HepG2 (cell line): Measurements from ENCODE around the gene KRTAP20-1. TPM values are rescaled to one million over a fixed set of nuclear protein-coding genes. Genes with fewer than 3 reads are reported as not detected.

Source experiments
- ATAC-seq: fragments of 200-7000 bp; cut with Tn5 transposase; 3 replicates; pipeline ENCODE4 v1.9.1; 2020; ENCODE audit warnings: mild to moderate bottlenecking, moderate library complexity
- Bru-seq: library from RNA; stranded (reverse); fragments of 400-500 nt; gene quantifications from one replicate; lab custom pipeline; 2021; lab: Mats Ljungman, UMichigan
- BruChase-seq, 2 experiments: library from RNA; stranded (reverse); fragments of 400-500 nt; gene quantifications; one replicate each; lab custom pipeline; 2021; lab: Mats Ljungman, UMichigan
- BruUV-seq: library from RNA; stranded (reverse); fragments of 400-500 nt; replicated peaks from 2 replicates; lab custom pipeline; 2021; lab: Mats Ljungman, UMichigan
- CTCF ChIA-PET: fragments of 300-600 bp; formaldehyde crosslinking; extraction: SDS; loops from one replicate; lab custom pipeline; 2021; ENCODE audit warnings: low total read pairs, inconsistent platforms, low intra/inter-chr PET ratio; lab: Yijun Ruan, JAX
- POLR2A ChIA-PET: fragments of 350-600 bp; sonication (Branson Sonifier 250); formaldehyde crosslinking; loops from one replicate; lab custom pipeline; 2020; ENCODE audit warnings: antibody characterized with exemption, inconsistent platforms; lab: Yijun Ruan, JAX
- DNase-seq: peaks from one replicate; pipeline ENCODE4 v3.0.0-alpha.2; 2015; ENCODE audit warnings: low spot score
- FAIRE-seq: peaks from 3 replicates; lab custom pipeline; 2011; peaks lifted over from hg19 to GRCh38; lab: Jason Lieb, UNC
- H2AFZ ChIP-seq: one replicate; pipeline ENCODE4 v1.6.1; 2011; ENCODE audit warnings: low read length, inconsistent platforms
- H3K27ac ChIP-seq: fragments of 300-600 bp; 3 replicates; pipeline ENCODE4 v1.8.0; 2011; ENCODE audit warnings: mixed run types, mild to moderate bottlenecking, mixed read lengths, low read length, inconsistent platforms; ENCODE audit not compliant: insufficient read depth; ENCODE audit errors: extremely low read length
- H3K27me3 ChIP-seq, 2 experiments: fragments of 200-600 bp in 1 of 2; 2 replicates in 1 of 2; 3 replicates in 1 of 2; pipeline versions ENCODE4 v1.6.0 to v1.8.0; 2011; ENCODE audit warnings: low read length in 2 of 2, mild to moderate bottlenecking in 2 of 2, moderate library complexity in 2 of 2, inconsistent platforms in 1 of 2; ENCODE audit not compliant: insufficient read depth in 2 of 2, control insufficient read depth in 1 of 2
- H3K36me3 ChIP-seq, 2 experiments: fragments of 200-600 bp in 1 of 2; replicated peaks in 1 of 2; 2 replicates in 1 of 2; 3 replicates in 1 of 2; pipeline versions ENCODE4 v1.5.1 to v1.8.0; 2011; ENCODE audit warnings: low read length in 2 of 2, inconsistent platforms in 1 of 2; ENCODE audit not compliant: insufficient read depth in 2 of 2, control insufficient read depth in 1 of 2
- H3K4me1 ChIP-seq: 2 replicates; pipeline ENCODE4 v1.5.1; 2012; ENCODE audit warnings: low read length, inconsistent platforms; ENCODE audit not compliant: insufficient read depth
- H3K4me2 ChIP-seq: 2 replicates; pipeline ENCODE4 v1.6.0; 2011; ENCODE audit warnings: low read depth, low read length, inconsistent platforms
- H3K4me3 ChIP-seq, 3 experiments: fragments of 200-600 bp in 1 of 3; sonication (generic), shearing (Covaris generic) in 1 of 3; replicated peaks in 1 of 3; 2 replicates each; pipeline ENCODE4 v1.5.1; 2011 to 2016; ENCODE audit warnings: low read length in 3 of 3, inconsistent platforms in 2 of 3, low read depth in 2 of 3, mild to moderate bottlenecking in 2 of 3, control low read depth in 1 of 3, mixed read lengths in 1 of 3; ENCODE audit not compliant: insufficient read depth in 1 of 3
- H3K79me2 ChIP-seq: one replicate; pipeline ENCODE4 v1.6.1; 2011; ENCODE audit warnings: low read length, inconsistent platforms; ENCODE audit not compliant: insufficient read depth
- H3K9ac ChIP-seq: 2 replicates; pipeline ENCODE4 v1.6.0; 2011; ENCODE audit warnings: mild to moderate bottlenecking, low read depth, low read length, inconsistent platforms; ENCODE audit not compliant: insufficient read depth
- H3K9me3 ChIP-seq: 2 replicates; pipeline ENCODE4 v1.5.1; 2012; ENCODE audit warnings: mild to moderate bottlenecking, low read length
- H4K20me1 ChIP-seq: 2 replicates; pipeline ENCODE4 v1.6.0; 2011; ENCODE audit warnings: inconsistent platforms, mild to moderate bottlenecking, low read length, moderate library complexity; ENCODE audit not compliant: insufficient read depth
- AHR ChIP-seq: IDR thresholded peaks from 2 replicates; pipeline ENCODE4 v1.6.1; 2018; ENCODE audit warnings: missing genetic modification reagents, missing compliant biosample characterization
- GFI1 ChIP-seq: sonication (generic); formaldehyde crosslinking; IDR thresholded peaks from 2 replicates; pipeline ENCODE4 v1.5.0; 2020; ENCODE audit warnings: missing genetic modification reagents, mild to moderate bottlenecking, borderline replicate concordance
- HOXA5 ChIP-seq: sonication (generic); formaldehyde crosslinking; IDR thresholded peaks from 2 replicates; pipeline ENCODE4 v1.4.0; 2020; ENCODE audit warnings: missing genetic modification reagents
- KDM1A ChIP-seq: IDR thresholded peaks from 2 replicates; pipeline ENCODE4 v1.6.1; 2016; ENCODE audit warnings: missing compliant biosample characterization
- ZNF142 ChIP-seq: sonication (generic); formaldehyde crosslinking; IDR thresholded peaks from 2 replicates; pipeline ENCODE4 v1.4.0; 2020; ENCODE audit warnings: missing genetic modification reagents
- ZNF414 ChIP-seq: sonication (generic); formaldehyde crosslinking; IDR thresholded peaks from 2 replicates; pipeline ENCODE4 v1.5.0; 2020; ENCODE audit warnings: missing genetic modification reagents
- ZNF543 ChIP-seq: sonication (generic); formaldehyde crosslinking; IDR thresholded peaks from 2 replicates; pipeline ENCODE4 v1.4.0; 2020; ENCODE audit warnings: mild to moderate bottlenecking, missing genetic modification reagents
- ZNF83 ChIP-seq: sonication (generic); formaldehyde crosslinking; IDR thresholded peaks from 2 replicates; pipeline ENCODE4 v1.4.0; 2020; ENCODE audit warnings: missing genetic modification reagents, mild to moderate bottlenecking, borderline replicate concordance
- WGBS: methylation state at CpG from one replicate; pipeline ENCODE4 v1.1.6; 2017; ENCODE audit warnings: low lambda C conversion rate; 5-methylcytosine and 5-hydroxymethylcytosine counted together
- in situ Hi-C: cut with HindIII; loops from 2 replicates; pipeline ENCODE4 v1.10.0; 2017; ENCODE audit warnings: low pct_unique_long_range_greater_than_20kb; ENCODE audit not compliant: extremely low pct_ligation_motif_present
- intact Hi-C: fragments of 100-400 bp; cut with micrococcal nuclease; formaldehyde crosslinking; loops from one replicate; pipeline ENCODE4 v1.10.0; 2022; ENCODE audit not compliant: unreplicated experiment
- long read RNA-seq, 2 experiments: library from RNA in 1 of 2; library from polyadenylated mRNA in 1 of 2; stranded (forward) in 1 of 2; unstranded in 1 of 2; transcript quantifications; one replicate each; pipeline ENCODE4 v2.0.0, GENCODE V29; 2019 to 2022
- polyA minus RNA-seq, 3 experiments: library from RNA; depleted of rRNA, polyadenylated mRNA; stranded (reverse); fragments of >200 nt; gene quantifications; 2 replicates each; pipeline ENCODE4 v1.2.3, GENCODE V29; 2011; ENCODE audit warnings: low replicate concordance in 1 of 3
- polyA plus RNA-seq, 8 experiments: library from polyadenylated mRNA; depleted of rRNA in 3 of 8; stranded (reverse) in 7 of 8; unstranded in 1 of 8; fragments of >200 nt; fragmentation: Illumina TruSeq in 4 of 8; extraction: Trizol in 4 of 8; gene quantifications; 2 replicates each; pipeline versions ENCODE4 v1.2.1 to v1.2.3, GENCODE V29; 2011 to 2016; ENCODE audit warnings: low read depth in 4 of 8, missing spikeins in 1 of 8, mixed read lengths in 1 of 8; ENCODE audit not compliant: insufficient read depth in 1 of 8
- total RNA-seq, 5 experiments: library from RNA; depleted of rRNA; stranded (reverse); fragments of >200 nt; fragmentation: Illumina TruSeq; extraction: Trizol; gene quantifications; 2 replicates each; pipeline ENCODE4 v1.2.3, GENCODE V29; 2016; ENCODE audit warnings: low read depth in 1 of 5

Gene KRTAP20-1, protein sequence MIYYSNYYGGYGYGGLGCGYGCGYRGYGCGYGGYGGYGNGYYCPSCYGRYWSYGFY
- not detected in 2 replicates for total RNA-seq (2016; rRNA removed; fragmentation: Illumina TruSeq; extraction: Trizol)
- not detected in 2 replicates for total RNA-seq (2016; cell fraction: cytosol; rRNA removed; fragmentation: Illumina TruSeq; extraction: Trizol; ENCODE audit: low read depth)
- not detected in 2 replicates for total RNA-seq (2016; cell fraction: insoluble cytoplasmic fraction; rRNA removed; fragmentation: Illumina TruSeq; extraction: Trizol)
- not detected in 2 replicates for total RNA-seq (2016; cell fraction: membrane; rRNA removed; fragmentation: Illumina TruSeq; extraction: Trizol)
- not detected in 2 replicates for total RNA-seq (2016; cell fraction: nucleus; rRNA removed; fragmentation: Illumina TruSeq; extraction: Trizol)
- polyA plus RNA-seq (2011; rRNA removed): not detected in 2 replicates
- polyA plus RNA-seq (2011; cell fraction: cytosol; rRNA removed): not detected in 2 replicates
- not detected in 2 replicates for polyA plus RNA-seq (2011; cell fraction: nucleus; rRNA removed)
- polyA plus RNA-seq (2012): not detected in 2 replicates
- polyA plus RNA-seq (2016; cell fraction: cytosol; fragmentation: Illumina TruSeq; extraction: Trizol; ENCODE audit: low read depth): not detected in 2 replicates
- not detected in 2 replicates for polyA plus RNA-seq (2016; cell fraction: insoluble cytoplasmic fraction; fragmentation: Illumina TruSeq; extraction: Trizol; ENCODE audit: low read depth)
- polyA plus RNA-seq (2016; cell fraction: membrane; fragmentation: Illumina TruSeq; extraction: Trizol; ENCODE audit: low read depth): not detected in 2 replicates
- polyA plus RNA-seq (2016; cell fraction: nucleus; fragmentation: Illumina TruSeq; extraction: Trizol; ENCODE audit: insufficient read depth, low read depth): not detected in 2 replicates
- polyA minus RNA-seq (2011; rRNA and poly(A)+ RNA removed; ENCODE audit: low replicate concordance): not detected in 2 replicates
- polyA minus RNA-seq (2011; cell fraction: cytosol; rRNA and poly(A)+ RNA removed): not detected in 2 replicates
- polyA minus RNA-seq (2011; cell fraction: nucleus; rRNA and poly(A)+ RNA removed): not detected in 2 replicates
- Bru-seq, nascent RNA: not detected
- BruChase-seq, experiment 1, labeled RNA remaining after a 6-hour chase: not detected
- not detected for BruChase-seq, experiment 2, labeled RNA remaining after a 2-hour chase
- long read RNA-seq, experiment 1: 0 reads
- long read RNA-seq, experiment 2: 0 reads

DNA sequence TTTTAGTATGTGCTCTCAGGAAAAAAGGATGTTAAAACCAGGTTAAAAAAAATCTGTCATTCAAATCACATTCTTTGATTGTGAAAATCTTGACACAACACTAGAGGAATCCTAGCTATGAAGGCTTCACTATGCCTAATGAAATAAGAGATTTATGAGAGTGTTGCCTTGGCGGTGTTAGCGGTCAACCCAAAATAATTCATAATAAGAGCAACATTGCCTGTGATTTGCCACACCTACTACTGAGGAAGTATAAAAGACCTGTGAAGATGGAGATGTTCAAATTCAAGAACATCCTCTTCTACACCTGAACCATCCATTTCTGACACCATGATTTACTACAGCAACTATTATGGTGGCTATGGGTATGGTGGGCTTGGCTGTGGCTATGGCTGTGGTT lies at the start of gene KRTAP20-1:
TSS of gene KRTAP20-1 (plus strand) at position 301 of the 400 bp plus-strand sequence. CDS start at position 331, 30 bp downstream.
- no peak within 1 kb of the TSS for H3K4me2 ChIP-seq
- POLR2A ChIA-PET: no interaction called here
- BruUV-seq: no TSS peak
- intact Hi-C loops (no loop called here), in situ Hi-C loops (no loop called here)
- H3K79me2 ChIP-seq: no peaks in the 10 kb centered on the region
- no peaks in the 10 kb centered on the region for H3K4me1 ChIP-seq
- H2AFZ ChIP-seq: no peak within 1 kb of the TSS
- no peaks in the 10 kb centered on the region for H3K27me3 ChIP-seq
- H3K9me3 ChIP-seq: peaks cover 83% of the 10 kb centered on the region
- no peaks in the 10 kb centered on the region for H3K36me3 ChIP-seq
- 37% methylated on average over 2 of the region's 2 CpGs for WGBS
- FAIRE-seq (no peak), DNase-seq (no peak), ATAC-seq (no peak)
- TF ChIP-seq AHR (CRISPR knock-in tag) (no peak), ZNF83 (CRISPR knock-in tag) (no peak), ZNF142 (no peak), GFI1 (CRISPR knock-in tag) (no peak), ZNF543 (CRISPR knock-in tag) (no peak), HOXA5 (CRISPR knock-in tag) (no peak), ZNF414 (CRISPR knock-in tag) (no peak), KDM1A (no peak)
- CTCF ChIA-PET: no interaction called here
- H3K9ac ChIP-seq: no peak within 1 kb of the TSS
- no peak within 1 kb of the TSS for H3K27ac ChIP-seq
- H4K20me1 ChIP-seq: no peaks in the 10 kb centered on the region
- no peak within 1 kb of the TSS for H3K4me3 ChIP-seq
